SK-N-SH treated with all-trans-retinoic acid at 6 μM for 48 hours (cell line): ENCODE data around the gene SCAF1.

Source experiments
- ATAC-seq: fragments of 200-7000 bp; cut with Tn5 transposase; 3 replicates; pipeline ENCODE4 v1.9.1; 2020; ENCODE audit warnings: mild to moderate bottlenecking, moderate library complexity
- ARNTL ChIP-seq: fragments of 450-650 bp; formaldehyde crosslinking; IDR thresholded peaks from 2 replicates; pipeline ENCODE4 v1.5.0; 2020; ENCODE audit warnings: low read depth, mild to moderate bottlenecking, moderate library complexity, borderline replicate concordance
- CSRNP3 ChIP-seq: fragments of 250-450 bp; sonication (Bioruptor Pico); IDR thresholded peaks from 2 replicates; pipeline ENCODE4 v1.5.1; 2021; ENCODE audit warnings: mild to moderate bottlenecking, moderate library complexity
- ESRRG ChIP-seq: fragments of 250-450 bp; sonication (Bioruptor Pico); IDR thresholded peaks from 2 replicates; pipeline ENCODE4 v1.6.1; 2021; ENCODE audit warnings: mild to moderate bottlenecking
- PATZ1 ChIP-seq: fragments of 250-450 bp; sonication (Bioruptor Pico); IDR thresholded peaks from 2 replicates; pipeline ENCODE4 v1.8.0; 2020; ENCODE audit warnings: mild to moderate bottlenecking, moderate library complexity, borderline replicate concordance
- POU6F1 ChIP-seq: fragments of 250-450 bp; sonication (Bioruptor Pico); IDR thresholded peaks from 2 replicates; pipeline ENCODE4 v1.8.0; 2021; ENCODE audit warnings: low read depth, mild to moderate bottlenecking, moderate library complexity, borderline replicate concordance
- RARB ChIP-seq: fragments of 250-450 bp; sonication (Bioruptor Pico); IDR thresholded peaks from 2 replicates; pipeline ENCODE4 v1.8.0; 2021; ENCODE audit warnings: mild to moderate bottlenecking, moderate library complexity
- TSHZ2 ChIP-seq: fragments of 250-450 bp; sonication (Bioruptor Pico); IDR thresholded peaks from 2 replicates; pipeline ENCODE4 v1.5.0; 2020; ENCODE audit warnings: mild to moderate bottlenecking, moderate library complexity
- ZC3H10 ChIP-seq: fragments of 250-450 bp; sonication (Bioruptor Pico); IDR thresholded peaks from 2 replicates; pipeline ENCODE4 v1.5.1; 2021; ENCODE audit warnings: mild to moderate bottlenecking, moderate library complexity
- ZFP3 ChIP-seq: fragments of 250-450 bp; sonication (Bioruptor Pico); IDR thresholded peaks from 2 replicates; pipeline ENCODE4 v1.5.0; 2020; ENCODE audit warnings: mild to moderate bottlenecking, moderate library complexity
- ZFP30 ChIP-seq: fragments of 450-650 bp; formaldehyde crosslinking; IDR thresholded peaks from 2 replicates; pipeline ENCODE4 v1.5.0; 2022; ENCODE audit warnings: mild to moderate bottlenecking, moderate library complexity
- ZNF70 ChIP-seq: fragments of 450-650 bp; formaldehyde crosslinking; IDR thresholded peaks from 2 replicates; pipeline ENCODE4 v1.5.0; 2020; ENCODE audit warnings: mild to moderate bottlenecking, moderate library complexity
- ZNF8 ChIP-seq: fragments of 450-650 bp; formaldehyde crosslinking; IDR thresholded peaks from 2 replicates; pipeline ENCODE4 v1.5.0; 2020; ENCODE audit warnings: mild to moderate bottlenecking, moderate library complexity

The SCAF1 gene

GRCh38 chr19:49660338-49660961, 18.4 kb downstream of the SCAF1 start:
- no peak for ATAC-seq
- TF ChIP-seq POU6F1 (CRISPR knock-in tag) (no peak), PATZ1 (no peak), ARNTL (no peak), ZNF8 (no peak), ZNF70 (CRISPR knock-in tag) (no peak), ZFP30 (CRISPR knock-in tag) (no peak), ZC3H10 (CRISPR knock-in tag) (no peak), ESRRG (CRISPR knock-in tag) (no peak), ZFP3 (CRISPR knock-in tag) (no peak), RARB (CRISPR knock-in tag) (no peak)

GRCh38 chr19:49662011-49662410, 20.0 kb downstream of the SCAF1 start:
- no peak for ATAC-seq
- TF ChIP-seq POU6F1 (CRISPR knock-in tag) (no peak), TSHZ2 (CRISPR knock-in tag) (no peak), ZC3H10 (CRISPR knock-in tag) (no peak), CSRNP3 (CRISPR knock-in tag) (no peak), ZFP3 (CRISPR knock-in tag) (no peak)

GRCh38 chr19:49663224-49663623, 21.2 kb downstream of the SCAF1 start:
- ATAC-seq, result no peak
- TF ChIP-seq ZC3H10 (CRISPR knock-in tag), result no peak

- TF ChIP-seq ESRRG (CRISPR knock-in tag), result peak; percentile 55; the same call in 1 of the 2 replicates
- TF ChIP-seq TSHZ2 (CRISPR knock-in tag), result no peak
- ATAC-seq, result peak; percentile 77
Observed at GRCh38 chr19:49664171-49665035, 22.4 kb downstream of the SCAF1 start.
